ENCODE results near the gene PLXNA4. TPM values are rescaled to one million over a fixed set of nuclear protein-coding genes. Genes with fewer than 3 reads are reported as not detected.

Gene PLXNA4
- total and polyA plus RNA-seq, 2 experiments from 2014 or later = 0.32 TPM; not detected in 1

DNA sequence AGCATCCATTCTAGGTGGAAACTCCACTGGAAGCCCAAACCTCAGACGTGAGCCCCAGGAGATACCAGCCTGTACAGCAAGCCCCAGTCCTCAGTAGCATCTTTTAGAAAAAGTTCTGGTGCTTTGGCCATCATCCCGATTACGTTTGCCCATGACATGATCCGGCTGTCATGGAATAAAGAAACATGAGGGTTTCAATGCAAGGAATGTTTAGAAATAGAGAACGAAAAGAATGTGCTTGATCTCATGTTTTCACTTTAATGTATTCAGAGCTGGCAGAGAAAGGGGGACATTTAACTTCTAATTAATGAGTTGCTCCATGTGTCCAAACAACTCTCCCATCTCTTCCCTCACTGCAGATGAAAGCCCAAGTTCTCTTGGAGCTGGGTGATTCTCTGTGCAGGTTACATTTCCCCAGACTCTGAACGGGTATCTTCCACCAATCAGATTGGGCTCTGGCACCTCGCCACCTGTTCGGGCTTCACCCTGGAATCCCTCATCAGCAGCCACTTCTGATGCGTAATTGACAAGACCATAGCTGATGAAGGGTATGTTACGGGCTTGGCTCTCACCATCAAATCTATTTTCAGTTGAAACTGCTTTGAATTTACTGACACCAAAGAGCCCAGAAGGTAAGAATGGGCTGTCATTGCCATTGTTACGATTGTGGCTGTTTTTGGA lies 165.3 kb downstream of the PLXNA4 start:
- H3K9me3 ChIP-seq (ENCODE audit: low read depth) = no peaks in the 10 kb centered on the region
- H3K4me2 ChIP-seq (ENCODE audit: unreplicated experiment) = no peak overlapping the region
- no peak for TF ChIP-seq EZH2 (IDR thresholded peaks at IDR 0.05; ENCODE audit: insufficient read depth, poor library complexity, severe bottlenecking)
- no peak for TF ChIP-seq EZH2phosphoT487 (IDR thresholded peaks at IDR 0.05; ENCODE audit: insufficient read depth, low read depth)
- no peaks in the 10 kb centered on the region for H3K9me2 ChIP-seq (ENCODE audit: insufficient read depth)
- no peaks in the 10 kb centered on the region for H4K20me1 ChIP-seq (ENCODE audit: insufficient read depth)
- no peak overlapping the region for H3K27ac ChIP-seq
- H3K27me3 ChIP-seq (replicated peaks; ENCODE audit: insufficient read depth) = peaks cover 4% of the 10 kb centered on the region; the same call in 1 of the 2 replicates
- no peaks in the 10 kb centered on the region for H3K79me2 ChIP-seq (ENCODE audit: insufficient read depth)
- 42 to 49% methylated on average over 11 of the region's 11 CpGs for WGBS, 2 experiments (ENCODE audit: low coverage in 1 of 2, low lambda C conversion rate in 2 of 2, missing lambda C conversion rate in 2 of 2)
- no peak overlapping the region for H3K4me3 ChIP-seq
- no peak overlapping the region for H3K9ac ChIP-seq
- H3F3A ChIP-seq (ENCODE audit: insufficient read depth) = no peaks in the 10 kb centered on the region
- DNase-seq = no peak
- H2AFZ ChIP-seq = no peak overlapping the region
- H3K4me1 ChIP-seq (ENCODE audit: insufficient read depth) = no peaks in the 10 kb centered on the region
- H3K36me3 ChIP-seq (ENCODE audit: low read depth) = no peaks in the 10 kb centered on the region
- in situ Hi-C loops (cut with MboI) = no loop called here

GRCh38 chr7:132410385-132410784 lies 165.9 kb downstream of the PLXNA4 start:
- Histone ChIP-seq H2AFZ (no peak overlapping the region), H3K27ac (no peak overlapping the region), H3K36me3 (ENCODE audit: low read depth) (no peaks in the 10 kb centered on the region), H3K4me2 (ENCODE audit: unreplicated experiment) (no peak overlapping the region), H4K20me1 (ENCODE audit: insufficient read depth) (no peaks in the 10 kb centered on the region), H3K9me3 (ENCODE audit: low read depth) (no peaks in the 10 kb centered on the region), H3K4me1 (ENCODE audit: insufficient read depth) (no peaks in the 10 kb centered on the region; the same call in 1 of the 2 replicates), H3K27me3 (replicated peaks; ENCODE audit: insufficient read depth) (peaks cover 4% of the 10 kb centered on the region; the same call in 1 of the 2 replicates), H3K79me2 (ENCODE audit: insufficient read depth) (no peaks in the 10 kb centered on the region), H3K9me2 (ENCODE audit: insufficient read depth) (no peaks in the 10 kb centered on the region), H3F3A (ENCODE audit: insufficient read depth) (no peaks in the 10 kb centered on the region), H3K9ac (no peak overlapping the region), H3K4me3 (no peak overlapping the region)
- TF ChIP-seq EZH2 (IDR thresholded peaks at IDR 0.05; ENCODE audit: insufficient read depth, poor library complexity, severe bottlenecking) (no peak), EZH2phosphoT487 (IDR thresholded peaks at IDR 0.05; ENCODE audit: insufficient read depth, low read depth) (no peak)
- WGBS, 2 experiments (ENCODE audit: low coverage in 1 of 2, low lambda C conversion rate in 2 of 2, missing lambda C conversion rate in 2 of 2) = 11 to 12% methylated on average over 7 of the region's 7 CpGs
- peak; percentile 37 for DNase-seq
- in situ Hi-C loops (cut with MboI) = no loop called here

- Histone ChIP-seq H3K4me1 (ENCODE audit: insufficient read depth) (peaks cover 3% of the 10 kb centered on the region; the same call in 1 of the 2 replicates), H3K36me3 (ENCODE audit: low read depth) (no peaks in the 10 kb centered on the region), H3K9me2 (ENCODE audit: insufficient read depth) (no peaks in the 10 kb centered on the region), H3K4me2 (ENCODE audit: unreplicated experiment) (no peak overlapping the region), H3K27ac (no peak overlapping the region), H3K9ac (no peak overlapping the region), H3K27me3 (replicated peaks; ENCODE audit: insufficient read depth) (peaks cover 4% of the 10 kb centered on the region; the same call in 1 of the 2 replicates), H3K9me3 (ENCODE audit: low read depth) (no peaks in the 10 kb centered on the region), H3F3A (ENCODE audit: insufficient read depth) (no peaks in the 10 kb centered on the region), H3K79me2 (ENCODE audit: insufficient read depth) (no peaks in the 10 kb centered on the region), H3K4me3 (no peak overlapping the region), H4K20me1 (ENCODE audit: insufficient read depth) (no peaks in the 10 kb centered on the region), H2AFZ (no peak overlapping the region)
- TF ChIP-seq EZH2phosphoT487 (IDR thresholded peaks at IDR 0.05; ENCODE audit: insufficient read depth, low read depth) (no peak), EZH2 (IDR thresholded peaks at IDR 0.05; ENCODE audit: insufficient read depth, poor library complexity, severe bottlenecking) (no peak)
- in situ Hi-C loops (cut with MboI) = no loop called here
- 28 to 36% methylated on average over 2 of the region's 2 CpGs for WGBS, 2 experiments (ENCODE audit: low coverage in 1 of 2, low lambda C conversion rate in 2 of 2, missing lambda C conversion rate in 2 of 2)
- no peak for DNase-seq
Observed at GRCh38 chr7:132407764-132408163, 168.5 kb downstream of the PLXNA4 start.

GRCh38 chr7:132406039-132406438 lies 170.2 kb downstream of the PLXNA4 start:
- Histone ChIP-seq H3K4me3 (no peak overlapping the region), H4K20me1 (ENCODE audit: insufficient read depth) (no peaks in the 10 kb centered on the region), H3K9me3 (ENCODE audit: low read depth) (no peaks in the 10 kb centered on the region), H3K36me3 (ENCODE audit: low read depth) (no peaks in the 10 kb centered on the region), H2AFZ (no peak overlapping the region), H3K9ac (no peak overlapping the region), H3F3A (ENCODE audit: insufficient read depth) (no peaks in the 10 kb centered on the region), H3K4me2 (ENCODE audit: unreplicated experiment) (no peak overlapping the region), H3K4me1 (ENCODE audit: insufficient read depth) (peaks cover 3% of the 10 kb centered on the region; the same call in 1 of the 2 replicates), H3K27me3 (replicated peaks; ENCODE audit: insufficient read depth) (peaks cover 8% of the 10 kb centered on the region), H3K79me2 (ENCODE audit: insufficient read depth) (no peaks in the 10 kb centered on the region), H3K27ac (no peak overlapping the region), H3K9me2 (ENCODE audit: insufficient read depth) (no peaks in the 10 kb centered on the region)
- TF ChIP-seq EZH2 (IDR thresholded peaks at IDR 0.05; ENCODE audit: insufficient read depth, poor library complexity, severe bottlenecking) = no peak
- TF ChIP-seq EZH2phosphoT487 (IDR thresholded peaks at IDR 0.05; ENCODE audit: insufficient read depth, low read depth) = no peak
- DNase-seq = peak; percentile 44
- 65% methylated on average over 4 of the region's 4 CpGs for WGBS, 2 experiments (ENCODE audit: low coverage in 1 of 2, low lambda C conversion rate in 2 of 2, missing lambda C conversion rate in 2 of 2)
- in situ Hi-C loops (cut with MboI) = no loop called here

Measured in GM23248 (cell line).